Measurements from ENCODE around the gene MYO9A. TPM values are rescaled to one million over a fixed set of nuclear protein-coding genes. Genes with fewer than 3 reads are reported as not detected.

The MYO9A gene
- polyA plus RNA-seq, 3 donors: 3.9 to 6.6 (median 5.0) TPM

DNA sequence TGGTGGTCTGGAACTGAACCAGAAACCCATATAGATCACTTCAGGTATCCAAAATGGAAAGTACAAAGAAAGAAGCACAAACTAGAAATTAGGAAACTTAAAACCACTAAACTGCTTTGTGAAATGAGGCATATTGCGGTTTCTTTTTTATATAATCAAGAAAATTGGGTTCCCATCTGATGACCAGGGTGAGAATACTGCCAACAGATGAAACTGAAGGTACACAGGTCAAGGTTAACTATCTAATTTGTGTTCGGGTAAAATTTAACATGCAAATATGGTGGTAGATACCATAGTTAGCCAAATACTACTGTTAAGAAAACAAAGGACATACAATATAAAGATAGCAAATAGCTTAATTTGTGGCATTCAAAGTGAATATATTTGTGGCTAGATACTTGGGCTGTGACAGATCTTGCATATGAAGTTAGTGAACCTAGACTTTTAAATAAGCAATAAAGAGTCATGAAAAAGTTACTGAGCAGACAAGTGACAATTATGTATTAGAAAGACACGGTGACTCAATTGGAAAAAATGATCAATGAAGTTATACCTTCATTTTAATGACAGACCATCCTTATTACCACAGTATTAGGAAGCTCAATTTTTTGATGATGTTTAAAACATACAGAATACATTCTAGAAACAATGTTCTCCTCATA, 180.2 kb downstream of the MYO9A start:
- no peak overlapping the region for H3K4me2 ChIP-seq (replicated peaks; ENCODE audit: extremely low read depth, low read length, poor library complexity, severe bottlenecking)
- no peak for DNase-seq
- Mint-ChIP-seq H3K27me3 (ENCODE audit: low read depth in 3 of 3) (no peaks in the 10 kb centered on the region), H3K27ac (no peak overlapping the region), H3K4me3 (no peak overlapping the region), H3K9me3 (peaks cover 0 to 4% (median 0%) of the 10 kb centered on the region in 7 donors), H3K36me3 (peaks cover 25 to 30% of the 10 kb centered on the region in 2 donors), H3K4me1 (no peaks in the 10 kb centered on the region)
- no peak overlapping the region for H3K9ac ChIP-seq (ENCODE audit: insufficient read depth, low read length, poor library complexity, severe bottlenecking)
- no peak overlapping the region for H3K27ac ChIP-seq (ENCODE audit: low read depth in 1 of 2, low read length in 2 of 2)
- TF ChIP-seq, protein P1, sequence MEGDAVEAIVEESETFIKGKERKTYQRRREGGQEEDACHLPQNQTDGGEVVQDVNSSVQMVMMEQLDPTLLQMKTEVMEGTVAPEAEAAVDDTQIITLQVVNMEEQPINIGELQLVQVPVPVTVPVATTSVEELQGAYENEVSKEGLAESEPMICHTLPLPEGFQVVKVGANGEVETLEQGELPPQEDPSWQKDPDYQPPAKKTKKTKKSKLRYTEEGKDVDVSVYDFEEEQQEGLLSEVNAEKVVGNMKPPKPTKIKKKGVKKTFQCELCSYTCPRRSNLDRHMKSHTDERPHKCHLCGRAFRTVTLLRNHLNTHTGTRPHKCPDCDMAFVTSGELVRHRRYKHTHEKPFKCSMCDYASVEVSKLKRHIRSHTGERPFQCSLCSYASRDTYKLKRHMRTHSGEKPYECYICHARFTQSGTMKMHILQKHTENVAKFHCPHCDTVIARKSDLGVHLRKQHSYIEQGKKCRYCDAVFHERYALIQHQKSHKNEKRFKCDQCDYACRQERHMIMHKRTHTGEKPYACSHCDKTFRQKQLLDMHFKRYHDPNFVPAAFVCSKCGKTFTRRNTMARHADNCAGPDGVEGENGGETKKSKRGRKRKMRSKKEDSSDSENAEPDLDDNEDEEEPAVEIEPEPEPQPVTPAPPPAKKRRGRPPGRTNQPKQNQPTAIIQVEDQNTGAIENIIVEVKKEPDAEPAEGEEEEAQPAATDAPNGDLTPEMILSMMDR (IDR thresholded peaks at IDR 0.05): no peak
- no peak overlapping the region for H2AFZ ChIP-seq (ENCODE audit: insufficient read depth, low read depth, low read length, poor library complexity, severe bottlenecking)
- H3K36me3 ChIP-seq (replicated peaks in 1 of 2; ENCODE audit: control insufficient read depth in 1 of 2, insufficient read depth in 2 of 2, low read length in 2 of 2): peaks cover 13 to 29% of the 10 kb centered on the region in 2 donors
- no peaks in the 10 kb centered on the region for H4K20me1 ChIP-seq (ENCODE audit: insufficient read depth, low read length)
- intact Hi-C loops (cut with micrococcal nuclease): no loop called here
- H3K9me3 ChIP-seq (replicated peaks in 1 of 2; ENCODE audit: control insufficient read depth in 1 of 2, insufficient read depth in 1 of 2, low read length in 2 of 2): no peaks in the 10 kb centered on the region
- WGBS (ENCODE audit: insufficient coverage): no CpG with 5 or more reads among the region's 3 CpGs
- H3K79me2 ChIP-seq (ENCODE audit: insufficient read depth, low read length): no peaks in the 10 kb centered on the region
- H3K27me3 ChIP-seq (ENCODE audit: control insufficient read depth in 2 of 2, insufficient read depth in 2 of 2, low read length in 2 of 2): no peaks in the 10 kb centered on the region
- H3K4me3 ChIP-seq (replicated peaks in 1 of 3; ENCODE audit: low read depth in 2 of 3, low read length in 3 of 3): no peak overlapping the region
- H3K4me1 ChIP-seq (ENCODE audit: control insufficient read depth in 1 of 2, insufficient read depth in 2 of 2, low read length in 2 of 2): no peaks in the 10 kb centered on the region

DNA sequence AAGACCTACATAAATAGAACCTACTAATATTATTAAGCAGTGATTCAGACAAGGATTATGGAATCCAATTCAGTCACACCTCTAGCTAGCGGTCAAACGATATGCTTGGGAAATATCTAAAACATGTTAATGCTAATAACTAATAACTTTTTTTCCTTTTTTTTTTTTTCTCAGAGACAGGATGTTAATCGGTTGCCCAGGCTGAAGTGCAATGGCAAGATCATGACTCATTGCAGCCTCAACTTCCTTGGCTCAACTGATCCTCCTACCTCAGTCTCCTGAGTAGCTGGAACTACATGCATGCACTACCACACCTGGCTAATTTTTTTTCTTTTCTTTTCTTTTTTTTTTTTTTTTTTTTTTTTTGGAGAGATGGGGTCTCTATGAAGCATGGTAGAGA, 183.5 kb downstream of the MYO9A start:
- Histone ChIP-seq H4K20me1 (ENCODE audit: insufficient read depth, low read length) (no peaks in the 10 kb centered on the region), H3K9ac (ENCODE audit: insufficient read depth, low read length, poor library complexity, severe bottlenecking) (no peak overlapping the region), H3K27ac (ENCODE audit: low read depth in 1 of 2, low read length in 2 of 2) (no peak overlapping the region), H2AFZ (ENCODE audit: insufficient read depth, low read depth, low read length, poor library complexity, severe bottlenecking) (no peak overlapping the region), H3K79me2 (ENCODE audit: insufficient read depth, low read length) (no peaks in the 10 kb centered on the region), H3K9me3 (replicated peaks in 1 of 2; ENCODE audit: control insufficient read depth in 1 of 2, insufficient read depth in 1 of 2, low read length in 2 of 2) (peaks cover 0 to 18% of the 10 kb centered on the region in 2 donors), H3K4me2 (replicated peaks; ENCODE audit: extremely low read depth, low read length, poor library complexity, severe bottlenecking) (no peak overlapping the region), H3K4me3 (replicated peaks in 1 of 3; ENCODE audit: low read depth in 2 of 3, low read length in 3 of 3) (no peak overlapping the region), H3K27me3 (ENCODE audit: control insufficient read depth in 2 of 2, insufficient read depth in 2 of 2, low read length in 2 of 2) (no peaks in the 10 kb centered on the region), H3K4me1 (ENCODE audit: control insufficient read depth in 1 of 2, insufficient read depth in 2 of 2, low read length in 2 of 2) (no peaks in the 10 kb centered on the region), H3K36me3 (replicated peaks in 1 of 2; ENCODE audit: control insufficient read depth in 1 of 2, insufficient read depth in 2 of 2, low read length in 2 of 2) (peaks cover 13 to 55% of the 10 kb centered on the region in 2 donors)
- peaks cover 41 to 50% of the 10 kb centered on the region in 2 donors for H3K36me3 Mint-ChIP-seq
- H3K27ac Mint-ChIP-seq: no peak overlapping the region
- no peaks in the 10 kb centered on the region for H3K27me3 Mint-ChIP-seq (ENCODE audit: low read depth in 3 of 3)
- peaks cover 4 to 21% (median 11%) of the 10 kb centered on the region in 7 donors for H3K9me3 Mint-ChIP-seq
- no peak overlapping the region for H3K4me3 Mint-ChIP-seq
- H3K4me1 Mint-ChIP-seq: no peaks in the 10 kb centered on the region
- no peak for DNase-seq
- intact Hi-C loops (cut with micrococcal nuclease): no loop called here
- WGBS (ENCODE audit: insufficient coverage): 0% methylated on average over 1 of the region's 3 CpGs
- TF ChIP-seq, protein P1 (IDR thresholded peaks at IDR 0.05): no peak
